H1 (cell line): Measurements from ENCODE around the gene IGF2R. TPM values are rescaled to one million over a fixed set of nuclear protein-coding genes. Genes with fewer than 3 reads are reported as not detected.
"Not testable (repeated sequence)": the region's sequence is repeated elsewhere in the genome, so short reads cannot be mapped to it uniquely, and the experiment has no call there.

Source experiments
- CTCF ChIA-PET: fragments of 300-600 bp; sonication (Branson Sonifier 250); formaldehyde crosslinking; loops from one replicate; lab custom pipeline; 2021; ENCODE audit not compliant: partially characterized antibody; lab: Charles Lee
- POLR2A ChIA-PET: fragments of 300-600 bp; sonication (Branson Sonifier 250); formaldehyde crosslinking; loops from one replicate; lab custom pipeline; 2021; ENCODE audit warnings: inconsistent platforms; ENCODE audit not compliant: partially characterized antibody; lab: Charles Lee
- DNase-seq, 2 experiments: peaks; one replicate each; pipeline versions ENCODE4 v3.0.0 to v3.0.0-alpha.2; 2010 to 2022; ENCODE audit warnings: low spot score in 2 of 2, low read depth in 1 of 2, mixed read lengths in 1 of 2
- FAIRE-seq: peaks from 2 replicates; lab custom pipeline; 2011; peaks lifted over from hg19 to GRCh38; lab: Jason Lieb, UNC
- H2AFZ ChIP-seq: 2 replicates; pipeline ENCODE4 v1.8.1; 2012; ENCODE audit warnings: low read length, inconsistent platforms
- H2AK5ac ChIP-seq: 2 replicates; pipeline ENCODE4 v1.6.1; 2013; ENCODE audit warnings: low read depth, low read length
- H2BK120ac ChIP-seq: replicated peaks from 2 replicates; pipeline ENCODE3; 2013; ENCODE audit warnings: low read depth, low read length, inconsistent platforms
- H2BK12ac ChIP-seq: 2 replicates; pipeline ENCODE4 v1.6.1; 2013; ENCODE audit warnings: low read depth, low read length
- H2BK15ac ChIP-seq: 2 replicates; pipeline ENCODE4 v1.6.1; 2013; ENCODE audit warnings: low read length
- H2BK20ac ChIP-seq: 2 replicates; pipeline ENCODE4 v1.6.1; 2013; ENCODE audit warnings: low read length
- H2BK5ac ChIP-seq: 2 replicates; pipeline ENCODE4 v1.6.1; 2013; ENCODE audit warnings: low read depth, low read length
- H3K14ac ChIP-seq: 2 replicates; pipeline ENCODE4 v1.6.1; 2013; ENCODE audit warnings: inconsistent platforms; ENCODE audit not compliant: insufficient read length
- H3K18ac ChIP-seq: 2 replicates; pipeline ENCODE4 v1.6.1; 2013; ENCODE audit warnings: low read length; ENCODE audit errors: extremely low read depth
- H3K23ac ChIP-seq: 2 replicates; pipeline ENCODE4 v1.6.1; 2013; ENCODE audit warnings: inconsistent platforms; ENCODE audit not compliant: insufficient read length
- H3K23me2 ChIP-seq: 2 replicates; pipeline ENCODE4 v1.6.1; 2013; ENCODE audit warnings: low read depth, low read length
- H3K27ac ChIP-seq: 2 replicates; pipeline ENCODE4 v1.6.1; 2011; ENCODE audit warnings: low read depth, low read length, inconsistent platforms
- H3K27me3 ChIP-seq, 4 experiments: replicated peaks in 1 of 4; 1 replicate in 1 of 4; 2 replicates in 3 of 4; pipeline versions ENCODE4 v1.6.1 to v1.8.1; 2011 to 2013; ENCODE audit warnings: low read length in 3 of 4, mild to moderate bottlenecking in 3 of 4, inconsistent platforms in 2 of 4, mixed read lengths in 2 of 4, moderate library complexity in 1 of 4; ENCODE audit not compliant: control insufficient read depth in 3 of 4, insufficient read depth in 3 of 4; ENCODE audit errors: extremely low read depth in 1 of 4
- H3K36me3 ChIP-seq, 4 experiments: 2 replicates each; pipeline versions ENCODE4 v1.6.1 to v1.8.1; 2011 to 2013; ENCODE audit warnings: mild to moderate bottlenecking in 4 of 4, low read length in 3 of 4, moderate library complexity in 2 of 4, control low read depth in 1 of 4, inconsistent platforms in 1 of 4; ENCODE audit not compliant: insufficient read depth in 4 of 4, control insufficient read depth in 2 of 4
- H3K4ac ChIP-seq: replicated peaks from 2 replicates; pipeline ENCODE3; 2013; ENCODE audit warnings: low read length, low read depth, mixed read lengths, inconsistent platforms; ENCODE audit not compliant: insufficient read length
- H3K4me1 ChIP-seq, 4 experiments: replicated peaks in 1 of 4; 1 replicate in 1 of 4; 2 replicates in 3 of 4; pipeline versions ENCODE4 v1.6.1 to v1.8.1; 2011 to 2013; ENCODE audit warnings: low read length in 3 of 4, inconsistent platforms in 2 of 4, mixed read lengths in 1 of 4; ENCODE audit not compliant: insufficient read depth in 4 of 4, control insufficient read depth in 3 of 4
- H3K4me2 ChIP-seq, 2 experiments: 2 replicates each; pipeline versions ENCODE4 v1.6.1 to v1.8.1; 2011 to 2013; ENCODE audit warnings: low read depth in 2 of 2, low read length in 2 of 2, control low read depth in 1 of 2, inconsistent platforms in 1 of 2, mild to moderate bottlenecking in 1 of 2; ENCODE audit not compliant: insufficient read depth in 1 of 2
- H3K4me3 ChIP-seq, 4 experiments: fragments of 200-600, 300-600 bp in 1 of 4; sonication (generic), shearing (Covaris generic), sonication (Bioruptor Twin) in 1 of 4; 2 replicates each; pipeline versions ENCODE4 v1.5.1 to v1.8.1; 2011 to 2016; ENCODE audit warnings: low read length in 4 of 4, low read depth in 3 of 4, control low read depth in 2 of 4, inconsistent platforms in 2 of 4, mild to moderate bottlenecking in 2 of 4, mixed read lengths in 1 of 4, moderate library complexity in 1 of 4; ENCODE audit not compliant: insufficient read depth in 2 of 4; ENCODE audit errors: extremely low read depth in 1 of 4
- H3K56ac ChIP-seq: replicated peaks from 2 replicates; pipeline ENCODE3; 2013; ENCODE audit warnings: low read depth, mild to moderate bottlenecking, mixed read lengths, low read length, inconsistent platforms; ENCODE audit not compliant: insufficient read length
- H3K79me1 ChIP-seq: 2 replicates; pipeline ENCODE4 v1.6.1; 2013; ENCODE audit warnings: low read depth, low read length, control low read depth
- H3K79me2 ChIP-seq, 2 experiments: 2 replicates each; pipeline versions ENCODE4 v1.6.1 to v1.8.1; 2012 to 2013; ENCODE audit warnings: low read length in 2 of 2, mild to moderate bottlenecking in 2 of 2, inconsistent platforms in 1 of 2; ENCODE audit not compliant: insufficient read depth in 2 of 2, control insufficient read depth in 1 of 2
- H3K9ac ChIP-seq, 4 experiments: replicated peaks in 1 of 4; 1 replicate in 1 of 4; 2 replicates in 3 of 4; pipeline versions ENCODE4 v1.6.1 to v1.8.1; 2011 to 2013; ENCODE audit warnings: low read depth in 3 of 4, low read length in 3 of 4, control low read depth in 2 of 4, mild to moderate bottlenecking in 2 of 4, moderate library complexity in 2 of 4, inconsistent platforms in 1 of 4; ENCODE audit errors: extremely low read depth in 1 of 4
- H3K9me3 ChIP-seq, 2 experiments: 2 replicates each; pipeline versions ENCODE4 v1.6.1 to v1.8.1; 2012 to 2013; ENCODE audit warnings: mild to moderate bottlenecking in 2 of 2, moderate library complexity in 2 of 2, control low read depth in 1 of 2, inconsistent platforms in 1 of 2, low read depth in 1 of 2, low read length in 1 of 2, mixed read lengths in 1 of 2; ENCODE audit not compliant: insufficient read depth in 2 of 2
- H4K20me1 ChIP-seq, 2 experiments: replicated peaks in 1 of 2; 2 replicates each; pipeline versions ENCODE3 to v1.8.1; 2011 to 2013; ENCODE audit warnings: inconsistent platforms in 2 of 2, low read length in 2 of 2, mild to moderate bottlenecking in 1 of 2; ENCODE audit not compliant: insufficient read depth in 2 of 2, control insufficient read depth in 1 of 2
- H4K5ac ChIP-seq: 2 replicates; pipeline ENCODE4 v1.6.1; 2013; ENCODE audit warnings: low read length, low read depth, mixed read lengths, inconsistent platforms; ENCODE audit not compliant: insufficient read length
- H4K8ac ChIP-seq: 2 replicates; pipeline ENCODE4 v1.8.0; 2013; ENCODE audit warnings: mild to moderate bottlenecking, moderate library complexity, low read length, inconsistent platforms; ENCODE audit not compliant: insufficient read depth; ENCODE audit errors: extremely low read depth
- H4K91ac ChIP-seq: replicated peaks from 2 replicates; pipeline ENCODE3; 2013; ENCODE audit warnings: low read length, mixed read lengths, inconsistent platforms; ENCODE audit not compliant: insufficient read length
- CREB1 ChIP-seq: IDR thresholded peaks from 2 replicates; pipeline ENCODE4 v1.6.1; 2012; ENCODE audit warnings: inconsistent platforms
- MAX ChIP-seq: IDR thresholded peaks from 2 replicates; pipeline ENCODE4 v1.6.1; 2012; ENCODE audit warnings: inconsistent platforms
- SP2 ChIP-seq: IDR thresholded peaks from 2 replicates; pipeline ENCODE4 v1.6.1; 2012; ENCODE audit warnings: mild to moderate bottlenecking, low read length, inconsistent platforms
- TAF7 ChIP-seq: optimal IDR thresholded peaks from 2 replicates; pipeline ENCODE3; 2011; ENCODE audit warnings: low read depth, mild to moderate bottlenecking, inconsistent platforms, low read length, moderate library complexity, borderline replicate concordance
- WGBS, 2 experiments: shearing (Covaris generic) in 1 of 2; methylation state at CpG; one replicate each; pipeline versions ENCODE4 v1.1.6 to v1.1.7; 2013 to 2015; ENCODE audit warnings: low lambda C conversion rate in 2 of 2, mixed read lengths in 2 of 2, inconsistent platforms in 1 of 2, low coverage in 1 of 2, missing lambda C conversion rate in 1 of 2; ENCODE audit not compliant: insufficient replicate concordance in 2 of 2, insufficient coverage in 1 of 2, insufficient read length in 1 of 2; ENCODE audit errors: extremely low coverage in 1 of 2, missing lambda C conversion rate in 1 of 2; 5-methylcytosine and 5-hydroxymethylcytosine counted together
- polyA plus RNA-seq, 7 experiments: library from polyadenylated mRNA; depleted of rRNA in 3 of 7; stranded (reverse) in 5 of 7; unstranded in 2 of 7; fragments of >200 nt in 5 of 7; fragments of 200-250 nt in 2 of 7; gene quantifications; 1 replicate in 5 of 7; 2 replicates in 1 of 7; 4 replicates in 1 of 7; pipeline versions ENCODE4 v1.2.1 to v1.2.3, GENCODE V29; 2011 to 2013; ENCODE audit warnings: missing spikeins in 2 of 7, mixed read lengths in 2 of 7
- total RNA-seq: library from RNA; stranded (reverse); fragmentation: NEBNext Ultra II Directional; extraction: Animal tissue kit (Norgen Biotek cat#: 25700); gene quantifications from 2 replicates; pipeline ENCODE4 v1.2.1, GENCODE V29; 2021

Gene IGF2R
- total and polyA plus RNA-seq, 2 of the 8 experiments (the other 6 are each of a cell fraction or from before 2014, with no cell fraction given), result 20.6 to 74.1 TPM

- TF ChIP-seq MAX (no peak), CREB1 (no peak), TAF7 (no peak), SP2 (no peak)
Measured at GRCh38 chr6:160089534-160089897, 120.6 kb downstream of the IGF2R start (continued).

- H3K4me2 ChIP-seq, H3K56ac ChIP-seq, H2BK12ac ChIP-seq, H3K79me2 ChIP-seq, H2BK5ac ChIP-seq, H3K4ac ChIP-seq, H4K20me1 ChIP-seq, H4K91ac ChIP-seq, H3K23ac ChIP-seq, H3K23me2 ChIP-seq, H3K4me1 ChIP-seq, POLR2A ChIA-PET, DNase-seq, H3K27me3 ChIP-seq, H2BK20ac ChIP-seq, H3K9me3 ChIP-seq, H2AFZ ChIP-seq, H3K14ac ChIP-seq, H3K4me3 ChIP-seq, H4K5ac ChIP-seq, FAIRE-seq, H3K27ac ChIP-seq, H4K8ac ChIP-seq, H3K18ac ChIP-seq, H3K9ac ChIP-seq, H2BK120ac ChIP-seq, H3K79me1 ChIP-seq, H2AK5ac ChIP-seq, H2BK15ac ChIP-seq: not testable (repeated sequence)
- CTCF ChIA-PET, result interaction anchor here (0.7 to 1.6 kb wide), 7 partner anchors 12 to 365 kb away, joined by 3 to 6 read pairs (median 3); no protein-coding TSS in a partner anchor
- 94% methylated on average over 17 of the region's 32 CpGs; no CpG with 5 or more reads in 1 of the 2 experiments for WGBS, 2 experiments
- H3K36me3 ChIP-seq, result peaks cover 28 to 63% (median 55%) of the 10 kb centered on the region in 4 experiments
Measured at GRCh38 chr6:160090442-160091239, 121.8 kb downstream of the IGF2R start.
